HG02759 (cell line): Measurements from ENCODE around the gene FAM111A.
"Not testable (repeated sequence)": the region's sequence is repeated elsewhere in the genome, so short reads cannot be mapped to it uniquely, and the experiment has no call there.

ENCODE experiments used
- ATAC-seq: cut with Tn5 transposase; IDR thresholded peaks from one replicate; pipeline ENCODE4 v1.9.1; 2021; ENCODE audit warnings: mild to moderate bottlenecking, moderate library complexity; ENCODE audit not compliant: unreplicated experiment

FAM111A gene

GRCh38 chr11:59142530-59143507, at the start of gene FAM111A:
Gene FAM111A, plus strand, starts transcription at chr11:59142856. Its CDS starts 6,017 bp downstream, at chr11:59148873.
- peak; percentile 66 for ATAC-seq

GRCh38 chr11:59093576-59093975, 49.1 kb upstream of the FAM111A start:
- not testable (repeated sequence) for ATAC-seq

- ATAC-seq: peak; percentile 72
These were observed 47.4 kb upstream of the FAM111A start for GRCh38 chr11:59095225-59095624.

- ATAC-seq: not testable (repeated sequence)
These were observed 46.6 kb upstream of the FAM111A start for GRCh38 chr11:59095972-59096575.

GRCh38 chr11:59097113-59097708, 45.4 kb upstream of the FAM111A start:
- no peak for ATAC-seq

GRCh38 chr11:59097938-59098337, 44.7 kb upstream of the FAM111A start:
- ATAC-seq: not testable (repeated sequence)

GRCh38 chr11:59102259-59102765, 40.3 kb upstream of the FAM111A start:
- ATAC-seq: peak; percentile 68

- peak; percentile 72 for ATAC-seq
These were observed 36.0 kb upstream of the FAM111A start, which contains the start of gene FAM111B for GRCh38 chr11:59106363-59107336. Gene FAM111B, plus strand, starts transcription at chr11:59107237. Its CDS starts 2,389 bp downstream, at chr11:59109626.

GRCh38 chr11:59107721-59108120, 34.9 kb upstream of the FAM111A start:
- not testable (repeated sequence) for ATAC-seq

GRCh38 chr11:59112494-59112893, 30.2 kb upstream of the FAM111A start:
- ATAC-seq: no peak

- ATAC-seq: no peak
These were observed 28.3 kb upstream of the FAM111A start for GRCh38 chr11:59114344-59114743.

- ATAC-seq: no peak
These were observed 27.1 kb upstream of the FAM111A start for GRCh38 chr11:59115553-59115952.

GRCh38 chr11:59117774-59118173, 24.9 kb upstream of the FAM111A start:
- ATAC-seq: no peak

GRCh38 chr11:59119826-59120225, 22.8 kb upstream of the FAM111A start:
- no peak for ATAC-seq

GRCh38 chr11:59135648-59136461, 6.8 kb upstream of the FAM111A start:
- ATAC-seq: peak; percentile 99

GRCh38 chr11:59136551-59136950, 6.1 kb upstream of the FAM111A start:
- not testable (repeated sequence) for ATAC-seq

- no peak for ATAC-seq
These were observed 5.5 kb upstream of the FAM111A start for GRCh38 chr11:59137190-59137589.

GRCh38 chr11:59138643-59139042, 4.0 kb upstream of the FAM111A start:
- no peak for ATAC-seq

- no peak for ATAC-seq
These were observed 1.5 kb upstream of the FAM111A start for GRCh38 chr11:59141191-59141590.
